Astrocyte (in vitro differentiated cells and primary cell): ENCODE data around the gene MED12L. TPM values are rescaled to one million over a fixed set of nuclear protein-coding genes. Genes with fewer than 3 reads are reported as not detected.

Experiments
- DNase-seq: peaks from one replicate; pipeline ENCODE4 v3.0.0-alpha.2; 2010; ENCODE audit warnings: low read depth
- FAIRE-seq: peaks from 2 replicates; lab custom pipeline; 2011; peaks lifted over from hg19 to GRCh38; lab: Jason Lieb, UNC
- H2AFZ ChIP-seq: 2 replicates; pipeline ENCODE4 v1.6.0; 2012; ENCODE audit warnings: low read depth, low read length, inconsistent platforms
- H3K27ac ChIP-seq: 2 replicates; pipeline ENCODE4 v1.5.1; 2011; ENCODE audit warnings: low read depth, low read length, inconsistent platforms
- H3K27me3 ChIP-seq: 2 replicates; pipeline ENCODE4 v1.6.0; 2011; ENCODE audit warnings: low read length, inconsistent platforms; ENCODE audit not compliant: insufficient read depth
- H3K36me3 ChIP-seq: 2 replicates; pipeline ENCODE4 v1.5.1; 2011; ENCODE audit warnings: low read length, inconsistent platforms; ENCODE audit not compliant: insufficient read depth
- H3K4me1 ChIP-seq: 2 replicates; pipeline ENCODE4 v1.5.1; 2011; ENCODE audit warnings: low read length, inconsistent platforms; ENCODE audit not compliant: insufficient read depth
- H3K4me2 ChIP-seq: 2 replicates; pipeline ENCODE4 v1.6.0; 2012; ENCODE audit warnings: low read length, inconsistent platforms
- H3K4me3 ChIP-seq: 2 replicates; pipeline ENCODE4 v1.5.1; 2011; ENCODE audit warnings: low read depth, mild to moderate bottlenecking, low read length, inconsistent platforms; ENCODE audit not compliant: insufficient read depth
- H3K79me2 ChIP-seq: 2 replicates; pipeline ENCODE4 v1.6.0; 2012; ENCODE audit warnings: mild to moderate bottlenecking, low read length, inconsistent platforms; ENCODE audit not compliant: insufficient read depth
- H3K9ac ChIP-seq: 2 replicates; pipeline ENCODE4 v1.6.0; 2012; ENCODE audit warnings: mild to moderate bottlenecking, low read length, inconsistent platforms
- H3K9me3 ChIP-seq: 2 replicates; pipeline ENCODE4 v1.5.1; 2012; ENCODE audit warnings: low read depth, mild to moderate bottlenecking, low read length, inconsistent platforms; ENCODE audit not compliant: insufficient read depth
- H4K20me1 ChIP-seq: 2 replicates; pipeline ENCODE4 v1.6.0; 2012; ENCODE audit warnings: low read length, inconsistent platforms; ENCODE audit not compliant: insufficient read depth
- H3K27ac Mint-ChIP-seq: one replicate; pipeline ENCODE4 v1.8.0; 2021; ENCODE audit warnings: mild to moderate bottlenecking, mixed read lengths; ENCODE audit not compliant: unreplicated experiment
- H3K27me3 Mint-ChIP-seq: one replicate; pipeline ENCODE4 v1.8.0; 2021; ENCODE audit warnings: low read depth, mixed read lengths; ENCODE audit not compliant: unreplicated experiment
- H3K36me3 Mint-ChIP-seq: one replicate; pipeline ENCODE4 v1.8.0; 2021; ENCODE audit warnings: low read depth, mixed read lengths; ENCODE audit not compliant: unreplicated experiment
- H3K4me1 Mint-ChIP-seq: one replicate; pipeline ENCODE4 v1.8.0; 2021; ENCODE audit warnings: low read depth, mixed read lengths; ENCODE audit not compliant: unreplicated experiment
- H3K4me3 Mint-ChIP-seq: one replicate; pipeline ENCODE4 v1.8.0; 2021; ENCODE audit warnings: mild to moderate bottlenecking, moderate library complexity, mixed read lengths; ENCODE audit not compliant: unreplicated experiment
- H3K9me3 Mint-ChIP-seq: one replicate; pipeline ENCODE4 v1.8.0; 2021; ENCODE audit warnings: mild to moderate bottlenecking, mixed read lengths; ENCODE audit not compliant: unreplicated experiment
- CTCF ChIP-seq: IDR thresholded peaks from 2 replicates; pipeline ENCODE4 v1.5.1; 2011; ENCODE audit warnings: low read depth, mild to moderate bottlenecking, inconsistent platforms, low read length, moderate library complexity; ENCODE audit not compliant: insufficient read depth
- EZH2 ChIP-seq: IDR thresholded peaks from 2 replicates; pipeline ENCODE4 v1.6.1; 2012; ENCODE audit warnings: mild to moderate bottlenecking, low read length, inconsistent platforms; ENCODE audit not compliant: insufficient read depth
- total RNA-seq: library from RNA; stranded (reverse); gene quantifications from 2 replicates; pipeline ENCODE4 v1.2.1, GENCODE V29; 2021

The MED12L gene
- total RNA-seq, 1 donor from 2014 or later: 8.2 TPM

- peaks cover 30% of the 10 kb centered on the region for H3K4me1 Mint-ChIP-seq
- H3K27me3 Mint-ChIP-seq: no peaks in the 10 kb centered on the region
- Histone ChIP-seq H3K79me2 (no peaks in the 10 kb centered on the region), H3K27ac (no peak overlapping the region), H3K4me1 (peaks cover 13% of the 10 kb centered on the region), H3K9ac (no peak overlapping the region), H3K4me2 (no peak overlapping the region), H3K36me3 (no peaks in the 10 kb centered on the region), H3K9me3 (no peaks in the 10 kb centered on the region), H3K4me3 (no peak overlapping the region), H4K20me1 (no peaks in the 10 kb centered on the region), H3K27me3 (no peaks in the 10 kb centered on the region), H2AFZ (no peak overlapping the region)
- FAIRE-seq (no peak), DNase-seq (no peak)
- no peak overlapping the region for H3K4me3 Mint-ChIP-seq
- TF ChIP-seq CTCF: no peak
- TF ChIP-seq EZH2: no peak
- H3K27ac Mint-ChIP-seq: no peak overlapping the region
- no peaks in the 10 kb centered on the region for H3K9me3 Mint-ChIP-seq
- no peaks in the 10 kb centered on the region for H3K36me3 Mint-ChIP-seq
Observed at GRCh38 chr3:151407928-151408327, 322.5 kb downstream of the MED12L start.

- Histone ChIP-seq H3K4me1 (peaks cover 4% of the 10 kb centered on the region), H3K4me2 (no peak overlapping the region), H3K9ac (no peak overlapping the region), H3K79me2 (no peaks in the 10 kb centered on the region), H3K9me3 (no peaks in the 10 kb centered on the region), H3K4me3 (no peak overlapping the region), H3K36me3 (no peaks in the 10 kb centered on the region), H3K27ac (no peak overlapping the region), H4K20me1 (no peaks in the 10 kb centered on the region), H2AFZ (no peak overlapping the region), H3K27me3 (no peaks in the 10 kb centered on the region)
- TF ChIP-seq CTCF (no peak), EZH2 (no peak)
- peak; percentile 72 for DNase-seq
- Mint-ChIP-seq H3K36me3 (no peaks in the 10 kb centered on the region), H3K4me3 (no peak overlapping the region), H3K27ac (peak overlapping the region; percentile 13), H3K27me3 (no peaks in the 10 kb centered on the region), H3K9me3 (no peaks in the 10 kb centered on the region), H3K4me1 (peaks cover 12% of the 10 kb centered on the region)
- peak; percentile 34 for FAIRE-seq
Observed at GRCh38 chr3:151410891-151411559, 325.6 kb downstream of the MED12L start.

GRCh38 chr3:151412989-151413388 lies 327.5 kb downstream of the MED12L start:
- no peaks in the 10 kb centered on the region for H3K27me3 ChIP-seq
- H3K4me2 ChIP-seq: no peak overlapping the region
- Mint-ChIP-seq H3K27ac (no peak overlapping the region), H3K36me3 (no peaks in the 10 kb centered on the region), H3K4me1 (peaks cover 12% of the 10 kb centered on the region), H3K9me3 (no peaks in the 10 kb centered on the region), H3K27me3 (no peaks in the 10 kb centered on the region), H3K4me3 (no peak overlapping the region)
- no peak overlapping the region for H3K27ac ChIP-seq
- H3K9me3 ChIP-seq: no peaks in the 10 kb centered on the region
- H3K36me3 ChIP-seq: no peaks in the 10 kb centered on the region
- no peak for DNase-seq
- H4K20me1 ChIP-seq: no peaks in the 10 kb centered on the region
- H3K4me3 ChIP-seq: no peak overlapping the region
- no peak for TF ChIP-seq EZH2
- TF ChIP-seq CTCF: no peak
- no peaks in the 10 kb centered on the region for H3K79me2 ChIP-seq
- no peak for FAIRE-seq
- no peak overlapping the region for H3K9ac ChIP-seq
- peaks cover 4% of the 10 kb centered on the region for H3K4me1 ChIP-seq
- H2AFZ ChIP-seq: no peak overlapping the region
